OCI-LY7 (cell line): ENCODE measurements around the gene SALL2. TPM values are rescaled to one million over a fixed set of nuclear protein-coding genes. Genes with fewer than 3 reads are reported as not detected.

ENCODE experiments used
- BruUV-seq: library from RNA; stranded (reverse); fragments of 400-500 nt; replicated peaks from 2 replicates; lab custom pipeline; 2021; lab: Mats Ljungman, UMichigan
- CTCF ChIA-PET: fragments of 300-600 bp; sonication (Branson Sonifier 250); formaldehyde crosslinking; loops from one replicate; lab custom pipeline; 2022; ENCODE audit warnings: antibody characterized with exemption; ENCODE audit not compliant: unreplicated experiment; lab: Charles Lee
- POLR2A ChIA-PET: fragments of 300-600 bp; sonication (Branson Sonifier 250); formaldehyde crosslinking; loops from one replicate; lab custom pipeline; 2022; ENCODE audit warnings: antibody characterized with exemption; lab: Charles Lee
- DNase-seq: peaks from one replicate; pipeline ENCODE4 v3.0.0-alpha.2; 2015; ENCODE audit warnings: low spot score
- H2AFZ ChIP-seq: fragments of 200-600 bp; sonication (generic), shearing (Covaris generic); 2 replicates; pipeline ENCODE4 v1.6.1; 2014; ENCODE audit warnings: mild to moderate bottlenecking, antibody characterized with exemption, low read length, moderate library complexity
- H3K27ac ChIP-seq: fragments of 200-600 bp; sonication (generic); 2 replicates; pipeline ENCODE4 v1.5.1; 2014; ENCODE audit warnings: mixed run types, low read depth, mild to moderate bottlenecking, moderate library complexity, low read length, inconsistent platforms; ENCODE audit not compliant: poor library complexity, severe bottlenecking
- H3K36me3 ChIP-seq: fragments of 200-600 bp; sonication (generic); 2 replicates; pipeline ENCODE4 v1.6.1; 2014; ENCODE audit warnings: mild to moderate bottlenecking, antibody characterized with exemption, low read length, moderate library complexity, mixed read lengths; ENCODE audit not compliant: insufficient read depth
- H3K4me1 ChIP-seq: fragments of 200-600 bp; sonication (generic); 2 replicates; pipeline ENCODE4 v1.5.1; 2014; ENCODE audit warnings: mild to moderate bottlenecking, low read length; ENCODE audit not compliant: insufficient read depth, poor library complexity, severe bottlenecking
- H3K4me2 ChIP-seq: fragments of 200-600 bp; sonication (generic); 2 replicates; pipeline ENCODE4 v1.6.1; 2014; ENCODE audit warnings: mild to moderate bottlenecking, low read length
- H3K4me3 ChIP-seq: fragments of 200-600 bp; sonication (generic); 2 replicates; pipeline ENCODE4 v1.5.1; 2014; ENCODE audit warnings: mild to moderate bottlenecking, low read depth, low read length; ENCODE audit not compliant: poor library complexity, severe bottlenecking
- H3K79me2 ChIP-seq: fragments of 200-600 bp; sonication (generic); 2 replicates; pipeline ENCODE4 v1.6.1; 2016; ENCODE audit warnings: low read depth, mild to moderate bottlenecking, low read length, moderate library complexity, mixed read lengths; ENCODE audit not compliant: insufficient read depth
- H3K9me2 ChIP-seq: fragments of 200-600 bp; sonication (generic); 2 replicates; pipeline ENCODE4 v1.6.1; 2016; ENCODE audit warnings: mild to moderate bottlenecking, low read length, mixed read lengths; ENCODE audit not compliant: insufficient read depth
- H3K9me3 ChIP-seq: fragments of 200-600 bp; sonication (generic); 2 replicates; pipeline ENCODE4 v1.6.1; 2014; ENCODE audit warnings: mild to moderate bottlenecking, mixed run types, low read length, mixed read lengths
- H4K20me1 ChIP-seq: fragments of 200-600 bp; sonication (generic); 2 replicates; pipeline ENCODE4 v1.6.1; 2014; ENCODE audit warnings: mild to moderate bottlenecking, antibody characterized with exemption, low read length, moderate library complexity, mixed read lengths; ENCODE audit not compliant: insufficient read depth
- CTCF ChIP-seq: fragments of 200-600 bp; sonication (generic); conservative IDR thresholded peaks from 2 replicates; pipeline ENCODE4 v1.5.1; 2014; ENCODE audit warnings: mild to moderate bottlenecking, antibody characterized with exemption, low read length, moderate library complexity, mixed read lengths
- EZH2phosphoT487 ChIP-seq: fragments of 200-600 bp; sonication (generic); IDR thresholded peaks from 2 replicates; pipeline ENCODE4 v1.6.1; 2018; ENCODE audit warnings: low read depth, borderline replicate concordance, mild to moderate bottlenecking, mixed run types, antibody characterized with exemption, low read length, moderate library complexity, mixed read lengths
- intact Hi-C: fragments of 100-400 bp; cut with micrococcal nuclease; formaldehyde crosslinking; loops from one replicate; pipeline ENCODE4 v1.10.0; 2022; ENCODE audit not compliant: unreplicated experiment
- total RNA-seq, 2 experiments: library from RNA; depleted of rRNA in 1 of 2; stranded (reverse); fragments of >200 nt in 1 of 2; shearing (Covaris generic) in 1 of 2; gene quantifications; 2 replicates each; pipeline ENCODE4 v1.2.3, GENCODE V29; 2014 to 2022

The SALL2 gene
- total RNA-seq, 2 experiments from 2014 or later, result 8.2 to 15.9 TPM

- no TSS peak for BruUV-seq
- intact Hi-C loops, result no loop called here
Observed at GRCh38 chr14:21494902-21495762, 31.0 kb downstream of the SALL2 start.

GRCh38 chr14:21486640-21487087, 39.5 kb downstream of the SALL2 start:
- H3K4me2 ChIP-seq, result no peak overlapping the region
- no peak overlapping the region for H3K27ac ChIP-seq
- peaks cover 4% of the 10 kb centered on the region; the same call in 1 of the 2 replicates for H3K79me2 ChIP-seq
- DNase-seq, result no peak
- H4K20me1 ChIP-seq, result no peaks in the 10 kb centered on the region
- BruUV-seq, result no TSS peak
- H3K9me2 ChIP-seq, result no peaks in the 10 kb centered on the region
- no peaks in the 10 kb centered on the region for H3K9me3 ChIP-seq
- no peaks in the 10 kb centered on the region for H3K4me1 ChIP-seq
- CTCF ChIA-PET, result no interaction called here
- POLR2A ChIA-PET, result interaction anchor here (2.4 kb wide), 1 partner anchor 10 kb away, joined by 8 read pairs; the partner anchor contains the start of genes RAB2B and TOX4
- H2AFZ ChIP-seq, result no peak overlapping the region
- intact Hi-C loops, result no loop called here
- H3K4me3 ChIP-seq, result no peak overlapping the region
- H3K36me3 ChIP-seq, result peaks cover 68% of the 10 kb centered on the region
- no peak for TF ChIP-seq CTCF
- no peak for TF ChIP-seq EZH2phosphoT487

More at GRCh38 chr14:21494902-21495762, 31.0 kb downstream of the SALL2 start:
- no peak overlapping the region for H3K4me3 ChIP-seq
- H3K4me1 ChIP-seq, result no peaks in the 10 kb centered on the region
- H3K9me2 ChIP-seq, result no peaks in the 10 kb centered on the region
- DNase-seq, result no peak
- no peak overlapping the region for H2AFZ ChIP-seq
- H3K36me3 ChIP-seq, result peaks cover 89% of the 10 kb centered on the region
- no peaks in the 10 kb centered on the region for H3K79me2 ChIP-seq
- no peak overlapping the region for H3K27ac ChIP-seq
- H3K9me3 ChIP-seq, result no peaks in the 10 kb centered on the region
- TF ChIP-seq CTCF, result no peak
- TF ChIP-seq EZH2phosphoT487, result no peak
- CTCF ChIA-PET, result interaction anchor here (1.4 kb wide), 1 partner anchor 61 kb away, joined by 5 read pairs; no protein-coding TSS in a partner anchor
- H4K20me1 ChIP-seq, result no peaks in the 10 kb centered on the region; the same call in 1 of the 2 replicates
- H3K4me2 ChIP-seq, result no peak overlapping the region
- POLR2A ChIA-PET, result interaction anchor here (0.5 to 1.3 kb wide), 6 partner anchors 12 to 70 kb away, joined by 3 to 6 read pairs (median 4); partner anchors contain the start of genes CHD8 and METTL3
